ENCODE data around the gene GTF2F2.

GTF2F2 gene

GRCh38 chr13:45209229-45209628, 88.9 kb downstream of the GTF2F2 start:
- no peak for DNase-seq (ENCODE audit: low read depth in 1 of 2, low spot score in 1 of 2)

GRCh38 chr13:45215392-45216077, 95.2 kb downstream of the GTF2F2 start:
- DNase-seq (ENCODE audit: low read depth in 1 of 2, low spot score in 1 of 2) = no peak

- no peak for DNase-seq (ENCODE audit: low read depth in 1 of 2, low spot score in 1 of 2)
Observed at GRCh38 chr13:45216193-45216592, 95.9 kb downstream of the GTF2F2 start.

GRCh38 chr13:45218689-45219088, 98.4 kb downstream of the GTF2F2 start:
- DNase-seq (ENCODE audit: low read depth in 1 of 2, low spot score in 1 of 2) = no peak

- no peak for DNase-seq (ENCODE audit: low read depth in 1 of 2, low spot score in 1 of 2)
Observed at GRCh38 chr13:45219123-45219891, 99.0 kb downstream of the GTF2F2 start.

GRCh38 chr13:45219938-45220375, 99.6 kb downstream of the GTF2F2 start:
- DNase-seq (ENCODE audit: low read depth in 1 of 2, low spot score in 1 of 2) = no peak

- DNase-seq (ENCODE audit: low read depth in 1 of 2, low spot score in 1 of 2) = no peak
Observed at GRCh38 chr13:45220403-45220802, 100.1 kb downstream of the GTF2F2 start.

- DNase-seq (ENCODE audit: low read depth in 1 of 2, low spot score in 1 of 2) = no peak
Observed at GRCh38 chr13:45222516-45222915, 102.2 kb downstream of the GTF2F2 start.

- DNase-seq (ENCODE audit: low read depth in 1 of 2, low spot score in 1 of 2) = no peak
Observed at GRCh38 chr13:45222919-45223318, 102.6 kb downstream of the GTF2F2 start.

- no peak for DNase-seq (ENCODE audit: low read depth in 1 of 2, low spot score in 1 of 2)
Observed at GRCh38 chr13:45224176-45224575, 103.9 kb downstream of the GTF2F2 start.

GRCh38 chr13:45225370-45225769, 105.1 kb downstream of the GTF2F2 start:
- no peak for DNase-seq (ENCODE audit: low read depth in 1 of 2, low spot score in 1 of 2)

- DNase-seq (ENCODE audit: low read depth in 1 of 2, low spot score in 1 of 2) = no peak
Observed at GRCh38 chr13:45226024-45226423, 105.7 kb downstream of the GTF2F2 start.

GRCh38 chr13:45228002-45228401, 107.7 kb downstream of the GTF2F2 start:
- DNase-seq (ENCODE audit: low read depth in 1 of 2, low spot score in 1 of 2) = no peak

- DNase-seq (ENCODE audit: low read depth in 1 of 2, low spot score in 1 of 2) = no peak
Observed at GRCh38 chr13:45229172-45229571, 108.9 kb downstream of the GTF2F2 start.

- DNase-seq (ENCODE audit: low read depth in 1 of 2, low spot score in 1 of 2) = no peak
Observed at GRCh38 chr13:45231305-45231704, 111.0 kb downstream of the GTF2F2 start.

GRCh38 chr13:45231722-45232121, 111.4 kb downstream of the GTF2F2 start:
- no peak for DNase-seq (ENCODE audit: low read depth in 1 of 2, low spot score in 1 of 2)

- DNase-seq (ENCODE audit: low read depth in 1 of 2, low spot score in 1 of 2) = no peak
Observed at GRCh38 chr13:45232591-45232990, 112.3 kb downstream of the GTF2F2 start.

- no peak for DNase-seq (ENCODE audit: low read depth in 1 of 2, low spot score in 1 of 2)
Observed at GRCh38 chr13:45238945-45239795, 118.9 kb downstream of the GTF2F2 start.

GRCh38 chr13:45240143-45240542, 119.8 kb downstream of the GTF2F2 start:
- no peak for DNase-seq (ENCODE audit: low read depth in 1 of 2, low spot score in 1 of 2)

GRCh38 chr13:45242070-45242469, 121.8 kb downstream of the GTF2F2 start:
- DNase-seq (ENCODE audit: low read depth in 1 of 2, low spot score in 1 of 2) = no peak

- DNase-seq (ENCODE audit: low read depth in 1 of 2, low spot score in 1 of 2) = no peak
Observed at GRCh38 chr13:45242524-45242923, 122.2 kb downstream of the GTF2F2 start.

- no peak for DNase-seq (ENCODE audit: low read depth in 1 of 2, low spot score in 1 of 2)
Observed at GRCh38 chr13:45243077-45243476, 122.8 kb downstream of the GTF2F2 start.
